WTC11 (cell line): Measurements from ENCODE around the gene TEK. TPM values are rescaled to one million over a fixed set of nuclear protein-coding genes. Genes with fewer than 3 reads are reported as not detected.

ENCODE experiments used
- ATAC-seq: fragments of 200-7000 bp; cut with Tn5 transposase; 2 replicates; pipeline ENCODE4 v1.10.0; 2021; ENCODE audit warnings: mild to moderate bottlenecking, moderate library complexity
- CTCF ChIA-PET: fragments of 300-600 bp; sonication (Branson Sonifier 250); formaldehyde crosslinking; loops from one replicate; lab custom pipeline; 2021; ENCODE audit warnings: antibody characterized with exemption; lab: Charles Lee
- POLR2A ChIA-PET: fragments of 350-600 bp; sonication (Branson Sonifier 250); formaldehyde crosslinking; loops from one replicate; lab custom pipeline; 2021; ENCODE audit warnings: antibody characterized with exemption; lab: Charles Lee
- DNase-seq: peaks from one replicate; pipeline ENCODE4 v3.0.0; 2021; ENCODE audit warnings: low spot score
- H3K27ac Mint-ChIP-seq: 2 replicates; pipeline ENCODE4 v1.8.0; 2021; ENCODE audit warnings: mixed read lengths
- H3K27me3 Mint-ChIP-seq: 2 replicates; pipeline ENCODE4 v1.8.0; 2021; ENCODE audit warnings: low read depth, mild to moderate bottlenecking, moderate library complexity, mixed read lengths
- H3K36me3 Mint-ChIP-seq: 2 replicates; pipeline ENCODE4 v1.8.0; 2021; ENCODE audit warnings: mixed read lengths
- H3K4me1 Mint-ChIP-seq: 2 replicates; pipeline ENCODE4 v1.8.0; 2022; ENCODE audit warnings: mixed read lengths
- H3K4me3 Mint-ChIP-seq: 2 replicates; pipeline ENCODE4 v1.8.0; 2021; ENCODE audit warnings: mild to moderate bottlenecking, moderate library complexity, mixed read lengths
- H3K9me3 Mint-ChIP-seq: 2 replicates; pipeline ENCODE4 v1.8.0; 2021; ENCODE audit warnings: mixed read lengths
- ATF1 ChIP-seq: sonication (generic); formaldehyde crosslinking; IDR thresholded peaks from 2 replicates; pipeline ENCODE4 v1.8.1; 2023; ENCODE audit warnings: mild to moderate bottlenecking, moderate library complexity, missing genetic modification reagents
- CBFB ChIP-seq: sonication (generic); formaldehyde crosslinking; IDR thresholded peaks from 2 replicates; pipeline ENCODE4 v1.8.1; 2022; ENCODE audit warnings: mild to moderate bottlenecking, low read depth, missing genetic modification reagents
- ESRRA ChIP-seq: sonication (generic); formaldehyde crosslinking; IDR thresholded peaks from 2 replicates; pipeline ENCODE4 v1.8.1; 2022; ENCODE audit warnings: mild to moderate bottlenecking, missing genetic modification reagents, borderline replicate concordance
- GABPB1 ChIP-seq: sonication (generic); formaldehyde crosslinking; IDR thresholded peaks from 2 replicates; pipeline ENCODE4 v1.8.1; 2023; ENCODE audit warnings: mild to moderate bottlenecking, missing genetic modification reagents
- GTF2I ChIP-seq: fragments of 250-450 bp; sonication (Bioruptor Pico); conservative IDR thresholded peaks from 2 replicates; pipeline ENCODE4 v1.4.0; 2021; ENCODE audit warnings: mild to moderate bottlenecking
- KAT7 ChIP-seq: sonication (generic); formaldehyde crosslinking; IDR thresholded peaks from 2 replicates; pipeline ENCODE4 v1.8.1; 2023; ENCODE audit warnings: missing genetic modification reagents, mild to moderate bottlenecking, borderline replicate concordance
- MYBL2 ChIP-seq: sonication (generic); formaldehyde crosslinking; IDR thresholded peaks from 2 replicates; pipeline ENCODE4 v1.8.1; 2023; ENCODE audit warnings: mild to moderate bottlenecking, moderate library complexity, missing genetic modification reagents
- PRRX2 ChIP-seq: fragments of 250-450 bp; sonication (Bioruptor Pico); IDR thresholded peaks from 2 replicates; pipeline ENCODE4 v1.8.0; 2021; ENCODE audit warnings: mild to moderate bottlenecking
- RELA ChIP-seq: sonication (generic); formaldehyde crosslinking; IDR thresholded peaks from 2 replicates; pipeline ENCODE4 v1.8.1; 2022; ENCODE audit warnings: missing genetic modification reagents, mild to moderate bottlenecking, borderline replicate concordance
- SOX15 ChIP-seq: fragments of 250-450 bp; sonication (Bioruptor Pico); IDR thresholded peaks from 2 replicates; pipeline ENCODE4 v1.9.0; 2021; ENCODE audit warnings: mild to moderate bottlenecking
- TEAD1 ChIP-seq: sonication (generic); formaldehyde crosslinking; IDR thresholded peaks from 2 replicates; pipeline ENCODE4 v1.8.0; 2022; ENCODE audit warnings: mild to moderate bottlenecking, missing genetic modification reagents
- ZBTB21 ChIP-seq: sonication (generic); formaldehyde crosslinking; IDR thresholded peaks from 2 replicates; pipeline ENCODE4 v1.8.1; 2023; ENCODE audit warnings: mild to moderate bottlenecking, missing genetic modification reagents, borderline replicate concordance
- ZNF232 ChIP-seq: sonication (generic); formaldehyde crosslinking; IDR thresholded peaks from 2 replicates; pipeline ENCODE4 v1.8.0; 2022; ENCODE audit warnings: mild to moderate bottlenecking, missing genetic modification reagents
- ZNF416 ChIP-seq: fragments of 250-450 bp; sonication (Bioruptor Pico); IDR thresholded peaks from 2 replicates; pipeline ENCODE4 v1.9.0; 2021; ENCODE audit warnings: mild to moderate bottlenecking, inconsistent platforms
- ZNF423 ChIP-seq: fragments of 250-450 bp; sonication (Bioruptor Pico); IDR thresholded peaks from 2 replicates; pipeline ENCODE4 v2.1.2; 2022; ENCODE audit warnings: mild to moderate bottlenecking, moderate library complexity
- ZNF425 ChIP-seq: fragments of 250-450 bp; sonication (Bioruptor Pico); conservative IDR thresholded peaks from 2 replicates; pipeline ENCODE4 v1.9.0; 2021; ENCODE audit warnings: mild to moderate bottlenecking
- total RNA-seq: library from RNA; stranded (reverse); gene quantifications from 3 replicates; pipeline ENCODE4 v1.2.3, GENCODE V29; 2021
- TF ChIP-seq, protein P1 (sequence below): sonication (generic); formaldehyde crosslinking; IDR thresholded peaks from 2 replicates; pipeline ENCODE4 v1.8.0; 2023; ENCODE audit warnings: missing genetic modification reagents, mild to moderate bottlenecking, borderline replicate concordance
- TF ChIP-seq, protein P2 (sequence below): fragments of 200-600 bp; IDR thresholded peaks from 2 replicates; pipeline ENCODE4 v1.8.0; 2022; ENCODE audit warnings: antibody characterized with exemption
- TF ChIP-seq, protein P3 (sequence below): sonication (generic); formaldehyde crosslinking; IDR thresholded peaks from 2 replicates; pipeline ENCODE4 v1.8.0; 2022; ENCODE audit warnings: mild to moderate bottlenecking, missing genetic modification reagents
- TF ChIP-seq, protein P4 (sequence below): sonication (generic); formaldehyde crosslinking; IDR thresholded peaks from 2 replicates; pipeline ENCODE4 v1.8.0; 2022; ENCODE audit warnings: missing genetic modification reagents

Gene TEK
- total RNA-seq, 1 experiment from 2014 or later: 3.1 TPM

GRCh38 chr9:27089706-27090105 is 19.3 kb upstream of the TEK start:
- no peak for DNase-seq
- peaks cover 4% of the 10 kb centered on the region for H3K36me3 Mint-ChIP-seq
- no peak for ATAC-seq
- H3K9me3 Mint-ChIP-seq: peaks cover 10% of the 10 kb centered on the region
- TF ChIP-seq ZNF232 (CRISPR knock-in tag): no peak
- no peak for TF ChIP-seq PRRX2
- TF ChIP-seq, protein P1, sequence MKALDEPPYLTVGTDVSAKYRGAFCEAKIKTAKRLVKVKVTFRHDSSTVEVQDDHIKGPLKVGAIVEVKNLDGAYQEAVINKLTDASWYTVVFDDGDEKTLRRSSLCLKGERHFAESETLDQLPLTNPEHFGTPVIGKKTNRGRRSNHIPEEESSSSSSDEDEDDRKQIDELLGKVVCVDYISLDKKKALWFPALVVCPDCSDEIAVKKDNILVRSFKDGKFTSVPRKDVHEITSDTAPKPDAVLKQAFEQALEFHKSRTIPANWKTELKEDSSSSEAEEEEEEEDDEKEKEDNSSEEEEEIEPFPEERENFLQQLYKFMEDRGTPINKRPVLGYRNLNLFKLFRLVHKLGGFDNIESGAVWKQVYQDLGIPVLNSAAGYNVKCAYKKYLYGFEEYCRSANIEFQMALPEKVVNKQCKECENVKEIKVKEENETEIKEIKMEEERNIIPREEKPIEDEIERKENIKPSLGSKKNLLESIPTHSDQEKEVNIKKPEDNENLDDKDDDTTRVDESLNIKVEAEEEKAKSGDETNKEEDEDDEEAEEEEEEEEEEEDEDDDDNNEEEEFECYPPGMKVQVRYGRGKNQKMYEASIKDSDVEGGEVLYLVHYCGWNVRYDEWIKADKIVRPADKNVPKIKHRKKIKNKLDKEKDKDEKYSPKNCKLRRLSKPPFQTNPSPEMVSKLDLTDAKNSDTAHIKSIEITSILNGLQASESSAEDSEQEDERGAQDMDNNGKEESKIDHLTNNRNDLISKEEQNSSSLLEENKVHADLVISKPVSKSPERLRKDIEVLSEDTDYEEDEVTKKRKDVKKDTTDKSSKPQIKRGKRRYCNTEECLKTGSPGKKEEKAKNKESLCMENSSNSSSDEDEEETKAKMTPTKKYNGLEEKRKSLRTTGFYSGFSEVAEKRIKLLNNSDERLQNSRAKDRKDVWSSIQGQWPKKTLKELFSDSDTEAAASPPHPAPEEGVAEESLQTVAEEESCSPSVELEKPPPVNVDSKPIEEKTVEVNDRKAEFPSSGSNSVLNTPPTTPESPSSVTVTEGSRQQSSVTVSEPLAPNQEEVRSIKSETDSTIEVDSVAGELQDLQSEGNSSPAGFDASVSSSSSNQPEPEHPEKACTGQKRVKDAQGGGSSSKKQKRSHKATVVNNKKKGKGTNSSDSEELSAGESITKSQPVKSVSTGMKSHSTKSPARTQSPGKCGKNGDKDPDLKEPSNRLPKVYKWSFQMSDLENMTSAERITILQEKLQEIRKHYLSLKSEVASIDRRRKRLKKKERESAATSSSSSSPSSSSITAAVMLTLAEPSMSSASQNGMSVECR (CRISPR knock-in tag): no peak
- no peak for TF ChIP-seq GTF2I (CRISPR knock-in tag)
- no peak for TF ChIP-seq SOX15
- TF ChIP-seq ZNF425: no peak
- no peak for TF ChIP-seq ZNF416 (CRISPR knock-in tag)
- TF ChIP-seq GABPB1 (CRISPR knock-in tag): no peak
- TF ChIP-seq KAT7: no peak
- TF ChIP-seq, protein P2, sequence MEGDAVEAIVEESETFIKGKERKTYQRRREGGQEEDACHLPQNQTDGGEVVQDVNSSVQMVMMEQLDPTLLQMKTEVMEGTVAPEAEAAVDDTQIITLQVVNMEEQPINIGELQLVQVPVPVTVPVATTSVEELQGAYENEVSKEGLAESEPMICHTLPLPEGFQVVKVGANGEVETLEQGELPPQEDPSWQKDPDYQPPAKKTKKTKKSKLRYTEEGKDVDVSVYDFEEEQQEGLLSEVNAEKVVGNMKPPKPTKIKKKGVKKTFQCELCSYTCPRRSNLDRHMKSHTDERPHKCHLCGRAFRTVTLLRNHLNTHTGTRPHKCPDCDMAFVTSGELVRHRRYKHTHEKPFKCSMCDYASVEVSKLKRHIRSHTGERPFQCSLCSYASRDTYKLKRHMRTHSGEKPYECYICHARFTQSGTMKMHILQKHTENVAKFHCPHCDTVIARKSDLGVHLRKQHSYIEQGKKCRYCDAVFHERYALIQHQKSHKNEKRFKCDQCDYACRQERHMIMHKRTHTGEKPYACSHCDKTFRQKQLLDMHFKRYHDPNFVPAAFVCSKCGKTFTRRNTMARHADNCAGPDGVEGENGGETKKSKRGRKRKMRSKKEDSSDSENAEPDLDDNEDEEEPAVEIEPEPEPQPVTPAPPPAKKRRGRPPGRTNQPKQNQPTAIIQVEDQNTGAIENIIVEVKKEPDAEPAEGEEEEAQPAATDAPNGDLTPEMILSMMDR: no peak
- no peak for TF ChIP-seq ZBTB21
- no peak for TF ChIP-seq ESRRA
- no peaks in the 10 kb centered on the region for H3K27me3 Mint-ChIP-seq
- no peak overlapping the region for H3K27ac Mint-ChIP-seq
- no peaks in the 10 kb centered on the region for H3K4me1 Mint-ChIP-seq
- ChIA-PET CTCF (no interaction called here), POLR2A (no interaction called here)
- H3K4me3 Mint-ChIP-seq: no peak overlapping the region

- TF ChIP-seq TEAD1 (CRISPR knock-in tag): no peak
- TF ChIP-seq, protein P3, sequence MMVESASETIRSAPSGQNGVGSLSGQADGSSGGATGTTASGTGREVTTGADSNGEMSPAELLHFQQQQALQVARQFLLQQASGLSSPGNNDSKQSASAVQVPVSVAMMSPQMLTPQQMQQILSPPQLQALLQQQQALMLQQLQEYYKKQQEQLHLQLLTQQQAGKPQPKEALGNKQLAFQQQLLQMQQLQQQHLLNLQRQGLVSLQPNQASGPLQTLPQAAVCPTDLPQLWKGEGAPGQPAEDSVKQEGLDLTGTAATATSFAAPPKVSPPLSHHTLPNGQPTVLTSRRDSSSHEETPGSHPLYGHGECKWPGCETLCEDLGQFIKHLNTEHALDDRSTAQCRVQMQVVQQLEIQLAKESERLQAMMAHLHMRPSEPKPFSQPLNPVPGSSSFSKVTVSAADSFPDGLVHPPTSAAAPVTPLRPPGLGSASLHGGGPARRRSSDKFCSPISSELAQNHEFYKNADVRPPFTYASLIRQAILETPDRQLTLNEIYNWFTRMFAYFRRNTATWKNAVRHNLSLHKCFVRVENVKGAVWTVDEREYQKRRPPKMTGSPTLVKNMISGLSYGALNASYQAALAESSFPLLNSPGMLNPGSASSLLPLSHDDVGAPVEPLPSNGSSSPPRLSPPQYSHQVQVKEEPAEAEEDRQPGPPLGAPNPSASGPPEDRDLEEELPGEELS (CRISPR knock-in tag): no peak
- TF ChIP-seq SOX15: no peak
- TF ChIP-seq ZNF423 (CRISPR knock-in tag): no peak
- no peak for TF ChIP-seq RELA (CRISPR knock-in tag)
- TF ChIP-seq CBFB (CRISPR knock-in tag): no peak
- TF ChIP-seq MYBL2 (CRISPR knock-in tag): no peak
- TF ChIP-seq, protein P4, sequence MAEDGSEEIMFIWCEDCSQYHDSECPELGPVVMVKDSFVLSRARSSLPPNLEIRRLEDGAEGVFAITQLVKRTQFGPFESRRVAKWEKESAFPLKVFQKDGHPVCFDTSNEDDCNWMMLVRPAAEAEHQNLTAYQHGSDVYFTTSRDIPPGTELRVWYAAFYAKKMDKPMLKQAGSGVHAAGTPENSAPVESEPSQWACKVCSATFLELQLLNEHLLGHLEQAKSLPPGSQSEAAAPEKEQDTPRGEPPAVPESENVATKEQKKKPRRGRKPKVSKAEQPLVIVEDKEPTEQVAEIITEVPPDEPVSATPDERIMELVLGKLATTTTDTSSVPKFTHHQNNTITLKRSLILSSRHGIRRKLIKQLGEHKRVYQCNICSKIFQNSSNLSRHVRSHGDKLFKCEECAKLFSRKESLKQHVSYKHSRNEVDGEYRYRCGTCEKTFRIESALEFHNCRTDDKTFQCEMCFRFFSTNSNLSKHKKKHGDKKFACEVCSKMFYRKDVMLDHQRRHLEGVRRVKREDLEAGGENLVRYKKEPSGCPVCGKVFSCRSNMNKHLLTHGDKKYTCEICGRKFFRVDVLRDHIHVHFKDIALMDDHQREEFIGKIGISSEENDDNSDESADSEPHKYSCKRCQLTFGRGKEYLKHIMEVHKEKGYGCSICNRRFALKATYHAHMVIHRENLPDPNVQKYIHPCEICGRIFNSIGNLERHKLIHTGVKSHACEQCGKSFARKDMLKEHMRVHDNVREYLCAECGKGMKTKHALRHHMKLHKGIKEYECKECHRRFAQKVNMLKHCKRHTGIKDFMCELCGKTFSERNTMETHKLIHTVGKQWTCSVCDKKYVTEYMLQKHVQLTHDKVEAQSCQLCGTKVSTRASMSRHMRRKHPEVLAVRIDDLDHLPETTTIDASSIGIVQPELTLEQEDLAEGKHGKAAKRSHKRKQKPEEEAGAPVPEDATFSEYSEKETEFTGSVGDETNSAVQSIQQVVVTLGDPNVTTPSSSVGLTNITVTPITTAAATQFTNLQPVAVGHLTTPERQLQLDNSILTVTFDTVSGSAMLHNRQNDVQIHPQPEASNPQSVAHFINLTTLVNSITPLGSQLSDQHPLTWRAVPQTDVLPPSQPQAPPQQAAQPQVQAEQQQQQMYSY: no peak
- TF ChIP-seq ATF1 (CRISPR knock-in tag): no peak
- no peaks in the 10 kb centered on the region for H3K4me1 Mint-ChIP-seq
- CTCF ChIA-PET: no interaction called here
- DNase-seq (no peak), ATAC-seq (no peak)
- H3K27me3 Mint-ChIP-seq: no peaks in the 10 kb centered on the region
- H3K9me3 Mint-ChIP-seq: peaks cover 10% of the 10 kb centered on the region
- POLR2A ChIA-PET: no interaction called here
- H3K27ac Mint-ChIP-seq: no peak overlapping the region
- H3K36me3 Mint-ChIP-seq: peaks cover 4% of the 10 kb centered on the region
- no peak overlapping the region for H3K4me3 Mint-ChIP-seq
These were observed 18.8 kb upstream of the TEK start for GRCh38 chr9:27090231-27090630.
